ENCODE results near the gene CREB3L1.

The CREB3L1 gene

DNA sequence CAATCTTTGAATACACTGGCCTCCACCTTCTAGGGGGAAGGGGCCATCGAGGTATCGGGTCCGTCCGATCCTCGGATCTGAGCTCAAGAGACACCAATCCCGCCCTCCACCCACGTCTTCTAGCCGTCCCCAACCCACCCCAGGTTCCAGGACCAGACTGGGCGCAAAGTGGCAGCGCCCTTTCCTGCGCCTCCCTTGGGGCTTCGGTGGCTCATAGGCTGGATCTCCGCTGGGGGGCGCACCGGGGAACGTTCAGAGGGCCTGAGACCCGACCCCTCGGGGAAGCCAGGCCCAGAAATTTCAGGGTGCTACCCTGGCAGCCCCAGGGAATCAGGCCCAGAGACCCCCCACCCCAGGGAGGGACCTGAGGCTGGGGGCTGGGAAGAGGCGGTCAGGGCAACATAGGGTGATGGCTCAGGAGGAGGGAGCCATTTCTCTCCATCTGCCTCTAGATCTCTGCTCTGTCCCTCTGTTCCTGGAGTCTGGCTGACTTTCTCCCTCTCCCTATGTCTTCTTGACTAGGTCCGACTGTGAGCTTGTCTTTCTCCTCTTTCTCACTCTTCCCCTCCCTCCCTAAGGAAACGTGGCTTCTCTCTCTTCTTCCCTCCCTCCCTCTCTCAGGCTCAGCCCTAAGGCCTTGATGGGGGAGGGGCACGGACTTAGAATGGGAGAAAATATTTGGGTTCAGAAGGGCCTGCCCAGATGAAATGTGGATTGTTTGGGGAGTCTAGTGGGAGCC is 1.1 kb downstream of the CREB3L1 start:
- H3K9ac ChIP-seq (ENCODE audit: low read depth, low read length, poor library complexity, severe bottlenecking) = no peak overlapping the region
- no peak overlapping the region for H2AFZ ChIP-seq (ENCODE audit: low read length)
- no peaks in the 10 kb centered on the region for H3K36me3 ChIP-seq (ENCODE audit: insufficient read depth, low read length)
- H3K9me2 ChIP-seq (replicated peaks; ENCODE audit: low read depth, low read length) = no peaks in the 10 kb centered on the region
- no peaks in the 10 kb centered on the region for H3K79me2 ChIP-seq (ENCODE audit: insufficient read depth, low read length)
- H3K27me3 ChIP-seq (ENCODE audit: insufficient read depth, low read length, poor library complexity, severe bottlenecking) = no peaks in the 10 kb centered on the region
- H3K4me2 ChIP-seq (ENCODE audit: low read depth, low read length, poor library complexity, severe bottlenecking) = no peak overlapping the region
- H3K4me1 ChIP-seq (ENCODE audit: insufficient read depth, low read length, poor library complexity, severe bottlenecking) = peaks cover 6% of the 10 kb centered on the region
- no peaks in the 10 kb centered on the region for H3K9me3 ChIP-seq (ENCODE audit: insufficient read depth, low read depth, low read length)
- TF ChIP-seq, protein P1, sequence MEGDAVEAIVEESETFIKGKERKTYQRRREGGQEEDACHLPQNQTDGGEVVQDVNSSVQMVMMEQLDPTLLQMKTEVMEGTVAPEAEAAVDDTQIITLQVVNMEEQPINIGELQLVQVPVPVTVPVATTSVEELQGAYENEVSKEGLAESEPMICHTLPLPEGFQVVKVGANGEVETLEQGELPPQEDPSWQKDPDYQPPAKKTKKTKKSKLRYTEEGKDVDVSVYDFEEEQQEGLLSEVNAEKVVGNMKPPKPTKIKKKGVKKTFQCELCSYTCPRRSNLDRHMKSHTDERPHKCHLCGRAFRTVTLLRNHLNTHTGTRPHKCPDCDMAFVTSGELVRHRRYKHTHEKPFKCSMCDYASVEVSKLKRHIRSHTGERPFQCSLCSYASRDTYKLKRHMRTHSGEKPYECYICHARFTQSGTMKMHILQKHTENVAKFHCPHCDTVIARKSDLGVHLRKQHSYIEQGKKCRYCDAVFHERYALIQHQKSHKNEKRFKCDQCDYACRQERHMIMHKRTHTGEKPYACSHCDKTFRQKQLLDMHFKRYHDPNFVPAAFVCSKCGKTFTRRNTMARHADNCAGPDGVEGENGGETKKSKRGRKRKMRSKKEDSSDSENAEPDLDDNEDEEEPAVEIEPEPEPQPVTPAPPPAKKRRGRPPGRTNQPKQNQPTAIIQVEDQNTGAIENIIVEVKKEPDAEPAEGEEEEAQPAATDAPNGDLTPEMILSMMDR (conservative IDR thresholded peaks at IDR 0.05; ENCODE audit: low read length) = no peak
- no peak for TF ChIP-seq EZH2phosphoT487 (IDR thresholded peaks at IDR 0.05; ENCODE audit: borderline replicate concordance)
- no peaks in the 10 kb centered on the region for H3F3A ChIP-seq (ENCODE audit: low read depth)
- no peaks in the 10 kb centered on the region for H4K20me1 ChIP-seq (ENCODE audit: insufficient read depth, low read length, poor library complexity, severe bottlenecking)
- no peak overlapping the region for H3K4me3 ChIP-seq (ENCODE audit: low read length, poor library complexity, severe bottlenecking)

DNA sequence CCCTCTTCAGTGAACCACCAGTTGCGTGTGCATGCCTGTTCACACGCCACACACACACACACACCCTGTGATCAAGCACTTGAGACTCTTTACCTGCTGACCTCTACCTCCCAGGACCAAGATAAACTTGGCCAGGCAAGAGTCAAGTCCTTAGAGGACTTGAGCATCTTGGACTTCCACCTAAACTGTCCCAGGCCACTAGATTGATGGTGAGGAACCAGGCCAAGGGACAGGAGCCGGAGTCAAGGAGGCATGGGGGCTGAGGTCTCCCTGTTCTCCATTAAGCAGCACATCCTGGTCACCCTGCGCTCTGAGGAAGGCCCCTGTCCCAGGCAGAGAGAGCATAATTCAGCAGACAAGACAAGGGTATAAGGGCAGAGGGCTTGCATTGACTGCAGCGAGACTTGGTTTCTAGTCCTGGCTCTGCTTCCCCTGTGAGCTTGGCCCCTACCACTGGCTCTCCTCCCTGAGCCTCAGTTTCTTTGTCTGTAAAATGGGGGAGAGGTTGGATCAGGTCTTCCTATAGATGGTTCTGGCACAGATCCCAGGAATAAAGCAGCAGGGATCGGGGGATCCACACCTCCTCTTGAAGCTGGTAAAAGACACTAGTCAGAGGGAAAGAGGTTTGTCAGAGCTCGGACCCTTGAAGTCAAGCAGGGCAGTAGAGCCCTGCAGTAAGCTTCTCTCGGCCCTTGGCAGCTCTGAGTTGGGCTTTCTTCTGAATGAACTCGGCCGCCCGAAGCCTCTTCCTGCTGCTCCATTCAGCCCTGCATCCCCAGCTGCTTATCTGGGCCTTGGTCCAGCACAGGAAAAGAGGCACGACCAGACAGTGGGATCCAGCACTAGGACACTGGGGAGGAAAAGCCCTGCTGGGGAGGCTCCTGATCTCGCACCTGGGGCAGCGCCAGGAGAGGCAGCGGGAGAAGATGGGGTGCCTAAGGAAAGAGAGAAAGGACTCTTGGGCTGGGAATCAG is 2.0 kb downstream of the CREB3L1 start:
- Histone ChIP-seq H3K4me2 (ENCODE audit: low read depth, low read length, poor library complexity, severe bottlenecking) (no peak overlapping the region), H3K79me2 (ENCODE audit: insufficient read depth, low read length) (no peaks in the 10 kb centered on the region), H3K9me2 (replicated peaks; ENCODE audit: low read depth, low read length) (no peaks in the 10 kb centered on the region), H4K20me1 (ENCODE audit: insufficient read depth, low read length, poor library complexity, severe bottlenecking) (no peaks in the 10 kb centered on the region), H2AFZ (ENCODE audit: low read length) (no peak overlapping the region), H3K9ac (ENCODE audit: low read depth, low read length, poor library complexity, severe bottlenecking) (no peak overlapping the region), H3K4me3 (ENCODE audit: low read length, poor library complexity, severe bottlenecking) (no peak overlapping the region), H3F3A (ENCODE audit: low read depth) (no peaks in the 10 kb centered on the region), H3K4me1 (ENCODE audit: insufficient read depth, low read length, poor library complexity, severe bottlenecking) (peaks cover 6% of the 10 kb centered on the region), H3K27me3 (ENCODE audit: insufficient read depth, low read length, poor library complexity, severe bottlenecking) (no peaks in the 10 kb centered on the region), H3K36me3 (ENCODE audit: insufficient read depth, low read length) (no peaks in the 10 kb centered on the region), H3K9me3 (ENCODE audit: insufficient read depth, low read depth, low read length) (no peaks in the 10 kb centered on the region)
- TF ChIP-seq, protein P1 (conservative IDR thresholded peaks at IDR 0.05; ENCODE audit: low read length) = no peak
- TF ChIP-seq EZH2phosphoT487 (IDR thresholded peaks at IDR 0.05; ENCODE audit: borderline replicate concordance) = no peak

DNA sequence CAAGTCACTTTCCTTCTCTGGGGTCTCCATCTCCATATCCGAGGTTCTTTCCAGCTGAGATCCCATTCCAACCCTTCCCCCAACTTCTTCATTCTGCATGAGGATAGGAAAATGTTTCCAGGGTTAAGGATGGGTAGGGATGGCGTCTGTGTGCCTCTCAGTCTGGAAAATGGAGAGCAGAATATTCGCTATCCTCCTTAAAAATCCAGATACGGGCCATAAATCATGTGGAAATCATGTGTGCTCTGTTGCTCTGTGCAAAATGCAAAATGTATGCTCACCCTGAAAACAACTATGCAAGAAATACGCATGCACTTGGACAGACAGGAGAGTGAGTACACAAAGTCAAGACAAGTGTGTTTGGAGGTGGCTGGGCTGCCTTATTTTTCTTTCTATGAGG is 3.2 kb downstream of the CREB3L1 start:
- no peak overlapping the region for H3K9ac ChIP-seq (ENCODE audit: low read depth, low read length, poor library complexity, severe bottlenecking)
- H3K9me2 ChIP-seq (replicated peaks; ENCODE audit: low read depth, low read length) = no peaks in the 10 kb centered on the region
- no peaks in the 10 kb centered on the region for H3K36me3 ChIP-seq (ENCODE audit: insufficient read depth, low read length)
- H3F3A ChIP-seq (ENCODE audit: low read depth) = no peaks in the 10 kb centered on the region
- no peaks in the 10 kb centered on the region for H3K27me3 ChIP-seq (ENCODE audit: insufficient read depth, low read length, poor library complexity, severe bottlenecking)
- no peaks in the 10 kb centered on the region for H3K9me3 ChIP-seq (ENCODE audit: insufficient read depth, low read depth, low read length)
- no peak overlapping the region for H3K4me3 ChIP-seq (ENCODE audit: low read length, poor library complexity, severe bottlenecking)
- no peaks in the 10 kb centered on the region for H3K79me2 ChIP-seq (ENCODE audit: insufficient read depth, low read length)
- H4K20me1 ChIP-seq (ENCODE audit: insufficient read depth, low read length, poor library complexity, severe bottlenecking) = no peaks in the 10 kb centered on the region
- no peak overlapping the region for H3K4me2 ChIP-seq (ENCODE audit: low read depth, low read length, poor library complexity, severe bottlenecking)
- TF ChIP-seq, protein P1 (conservative IDR thresholded peaks at IDR 0.05; ENCODE audit: low read length) = no peak
- no peak for TF ChIP-seq EZH2phosphoT487 (IDR thresholded peaks at IDR 0.05; ENCODE audit: borderline replicate concordance)
- H3K4me1 ChIP-seq (ENCODE audit: insufficient read depth, low read length, poor library complexity, severe bottlenecking) = peaks cover 6% of the 10 kb centered on the region
- no peak overlapping the region for H2AFZ ChIP-seq (ENCODE audit: low read length)

Measured in Loucy (cell line).